Activated CD4-positive, CD25-positive, alpha-beta regulatory T cell treated with anti-CD3 and anti-CD28 coated beads, Interleukin-2, amount 50 U/mL, for 24 hours (primary cell): ENCODE results near the gene INTS6.

Experiments
- ATAC-seq, 2 donors: fragments of 150-1000 bp; cut with Tn5 transposase; one replicate each; pipeline ENCODE4 v1.10.0; 2021; ENCODE audit warnings: mild to moderate bottlenecking in 1 of 2, moderate library complexity in 1 of 2

The INTS6 gene

GRCh38 chr13:51311957-51312520, 140.8 kb downstream of the INTS6 start:
- ATAC-seq = no peak
